Heart left ventricle (tissue), 13 donors: ENCODE results near the gene CSF1.

ENCODE experiments used
- POLR2A ChIP-seq, 2 donors: fragments of 450-650 bp; IDR thresholded peaks; one replicate each; pipeline ENCODE4 v1.6.1; 2017; ENCODE audit warnings: antibody characterized with exemption in 2 of 2, mild to moderate bottlenecking in 2 of 2, moderate library complexity in 2 of 2
- TF ChIP-seq, protein P1 (sequence below), 12 donors: fragments of 200-600 bp; sonication (generic) in 4 of 12; IDR thresholded peaks; one replicate each; pipeline versions ENCODE4 v1.5.0 to v1.8.0; 2018 to 2022; ENCODE audit warnings: antibody characterized with exemption in 12 of 12, mild to moderate bottlenecking in 5 of 12
- donor health status: ischemic (EF 13 %, LVEDD 7.1; RV severe dilation, severe dysfunction).
- donor health status: DM: no; HTN: yes; CAD: no.
- donor health status: DM: no; HTN: no; CAD: no.
- donor health status: ischemic (EF 25% LVEDD 6.9; RV normal size, moderate dysfunction).
- donor health status: ischemic (EF 25% LVEDD 5.7; RV mildly dilated, moderate dysfunction).
- donor health status: ischemic (EF 35%, LVEDD 5.7; RV mildly dilated, moderate dysfunction).
- donor health status: nonischemic (EF 11% LVEDD 7.7; RV severe dilation, severe dysfunction).
- donor health status: DM: yes; HTN: yes; CAD: no.
- donor health status: PGD.
- donor health status: ischemic (EF 29% LVEDD 5.4; RV normal size, mild dysfunction).
- donor health status: nonischemic (EF 23%, LVEDD 6.1; RV moderate dilation, normal function).

DNA sequence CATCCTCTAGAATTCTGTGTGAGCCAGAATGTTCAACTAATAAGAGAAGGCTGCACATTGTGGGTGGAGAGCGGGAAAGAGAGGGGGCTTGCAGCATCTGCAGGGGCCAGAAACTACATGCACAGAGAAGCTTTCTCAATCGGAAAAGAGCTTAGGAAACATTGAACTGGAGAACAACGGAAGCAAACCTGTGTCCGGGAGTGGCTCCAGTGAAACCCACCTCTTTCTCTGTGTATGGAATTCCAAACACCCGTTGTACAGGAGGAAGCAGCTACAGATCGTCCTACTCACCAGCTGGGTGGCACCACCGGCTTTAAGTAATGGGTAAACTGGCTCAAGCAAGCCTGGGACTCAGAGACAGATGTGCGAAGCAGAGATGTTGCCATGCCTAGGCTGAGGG lies 14.0 kb upstream of the CSF1 start:
- TF ChIP-seq, protein P1, sequence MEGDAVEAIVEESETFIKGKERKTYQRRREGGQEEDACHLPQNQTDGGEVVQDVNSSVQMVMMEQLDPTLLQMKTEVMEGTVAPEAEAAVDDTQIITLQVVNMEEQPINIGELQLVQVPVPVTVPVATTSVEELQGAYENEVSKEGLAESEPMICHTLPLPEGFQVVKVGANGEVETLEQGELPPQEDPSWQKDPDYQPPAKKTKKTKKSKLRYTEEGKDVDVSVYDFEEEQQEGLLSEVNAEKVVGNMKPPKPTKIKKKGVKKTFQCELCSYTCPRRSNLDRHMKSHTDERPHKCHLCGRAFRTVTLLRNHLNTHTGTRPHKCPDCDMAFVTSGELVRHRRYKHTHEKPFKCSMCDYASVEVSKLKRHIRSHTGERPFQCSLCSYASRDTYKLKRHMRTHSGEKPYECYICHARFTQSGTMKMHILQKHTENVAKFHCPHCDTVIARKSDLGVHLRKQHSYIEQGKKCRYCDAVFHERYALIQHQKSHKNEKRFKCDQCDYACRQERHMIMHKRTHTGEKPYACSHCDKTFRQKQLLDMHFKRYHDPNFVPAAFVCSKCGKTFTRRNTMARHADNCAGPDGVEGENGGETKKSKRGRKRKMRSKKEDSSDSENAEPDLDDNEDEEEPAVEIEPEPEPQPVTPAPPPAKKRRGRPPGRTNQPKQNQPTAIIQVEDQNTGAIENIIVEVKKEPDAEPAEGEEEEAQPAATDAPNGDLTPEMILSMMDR (IDR thresholded peaks at IDR 0.05): no peak
- TF ChIP-seq POLR2A (IDR thresholded peaks at IDR 0.05): no peak
